GM19043 (cell line): ENCODE results near the gene OXER1.

Source experiments
- ATAC-seq: cut with Tn5 transposase; IDR thresholded peaks from one replicate; pipeline ENCODE4 v1.9.1; 2021; ENCODE audit warnings: low read depth; ENCODE audit not compliant: unreplicated experiment

Gene OXER1

GRCh38 chr2:42713920-42714319 is 50.0 kb downstream of the OXER1 start:
- ATAC-seq: no peak

GRCh38 chr2:42712934-42713333 is 51.0 kb downstream of the OXER1 start:
- ATAC-seq: no peak
